ENCODE measurements around the gene PTPRK.
"Not testable (repeated sequence)": the region's sequence is repeated elsewhere in the genome, so short reads cannot be mapped to it uniquely, and the experiment has no call there.

PTPRK gene

DNA sequence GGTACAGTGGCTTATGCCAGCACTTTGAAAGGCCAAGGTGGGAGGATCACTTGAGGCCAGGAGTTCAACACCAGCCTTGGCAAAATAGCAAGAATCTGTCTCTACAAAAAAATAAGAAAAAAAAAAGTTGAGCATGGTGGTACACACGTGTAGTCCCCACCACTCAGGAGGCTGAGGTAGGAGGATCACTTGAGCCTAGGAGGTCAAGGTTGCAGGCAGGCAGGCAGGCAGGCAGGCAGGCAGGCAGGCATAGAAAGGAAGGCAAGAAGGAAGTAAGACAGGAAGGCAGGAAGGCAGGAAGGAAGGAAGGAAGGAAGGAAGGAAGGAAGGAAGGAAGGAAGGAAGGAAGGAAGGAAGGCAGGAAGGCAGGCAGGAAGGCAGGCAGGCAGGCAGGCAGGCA, 85.6 kb downstream of the PTPRK start:
- not testable (repeated sequence) for DNase-seq

DNA sequence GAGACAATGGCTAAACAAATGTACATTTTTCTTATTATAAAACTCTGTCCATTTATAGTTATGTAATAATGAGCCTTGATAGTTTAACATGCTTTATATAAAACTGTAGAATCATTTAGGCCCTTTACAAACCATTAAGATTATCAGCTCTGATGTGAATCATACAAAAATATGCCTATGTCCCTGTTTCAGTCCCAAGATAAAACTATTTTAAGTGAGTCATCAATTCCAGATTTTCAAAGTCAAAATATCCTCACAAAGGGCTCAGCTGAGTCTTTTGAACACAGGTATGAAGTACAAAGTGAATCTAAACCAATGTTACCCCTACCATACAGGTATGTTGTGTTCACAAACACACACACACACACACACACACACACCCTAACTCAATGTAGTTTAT, 88.0 kb downstream of the PTPRK start:
- no peak for DNase-seq

DNA sequence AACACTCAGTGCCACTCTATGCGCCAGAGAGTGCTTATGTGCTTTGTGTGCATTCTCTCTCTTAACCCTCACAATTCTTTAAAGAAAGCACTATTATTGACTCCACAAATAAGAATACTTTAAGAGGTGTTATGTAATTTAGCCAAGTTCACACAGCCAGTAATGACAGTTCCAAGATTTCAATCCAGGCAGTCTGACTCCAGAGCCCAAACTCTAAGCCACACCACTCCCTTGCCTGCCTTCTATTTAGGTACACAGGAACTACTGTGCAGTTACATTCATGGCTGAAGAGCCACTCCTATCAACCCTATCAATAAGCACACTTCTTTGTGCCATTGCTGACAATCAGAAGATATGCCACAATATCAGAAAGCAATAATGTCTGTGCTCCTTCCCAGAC, 93.3 kb downstream of the PTPRK start:
- no peak for DNase-seq

DNA sequence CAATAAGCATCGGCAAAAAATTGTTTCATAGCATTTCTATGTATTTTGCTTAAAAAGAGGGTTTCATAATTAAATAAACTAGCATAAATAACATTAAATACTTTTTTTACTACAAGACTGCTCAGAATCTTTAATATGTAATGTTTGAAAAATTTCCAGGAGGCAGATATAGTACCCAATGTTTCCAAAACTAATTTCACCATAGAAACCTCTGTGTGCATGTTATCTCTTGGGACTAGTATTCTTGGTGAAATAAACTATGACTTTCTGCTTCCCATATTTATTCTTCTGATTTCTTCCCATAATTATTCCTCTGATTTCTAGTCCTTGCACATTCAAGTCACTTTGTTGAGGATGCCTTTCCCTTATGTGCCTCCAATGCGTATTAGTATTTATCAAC, 94.5 kb downstream of the PTPRK start:
- no peak for DNase-seq

DNA sequence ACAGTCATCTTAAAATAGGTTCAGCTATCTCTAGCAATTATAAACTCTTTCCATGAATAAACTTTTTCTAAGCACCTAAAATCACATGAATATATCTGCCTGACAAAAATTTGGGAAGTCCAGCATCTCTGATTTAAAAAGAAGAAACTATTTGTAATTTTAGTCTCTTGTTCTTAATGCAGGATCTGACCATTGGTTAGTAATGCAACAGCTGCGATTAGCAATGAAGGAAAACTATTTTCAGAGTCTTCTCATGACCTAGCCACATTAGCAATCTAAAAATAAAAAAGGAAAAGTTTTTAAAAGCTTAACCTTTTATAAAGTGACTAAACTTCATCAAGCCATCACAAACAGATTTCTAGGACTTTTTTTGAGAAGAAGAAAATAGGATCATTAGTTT, 97.5 kb downstream of the PTPRK start:
- DNase-seq, result no peak

DNA sequence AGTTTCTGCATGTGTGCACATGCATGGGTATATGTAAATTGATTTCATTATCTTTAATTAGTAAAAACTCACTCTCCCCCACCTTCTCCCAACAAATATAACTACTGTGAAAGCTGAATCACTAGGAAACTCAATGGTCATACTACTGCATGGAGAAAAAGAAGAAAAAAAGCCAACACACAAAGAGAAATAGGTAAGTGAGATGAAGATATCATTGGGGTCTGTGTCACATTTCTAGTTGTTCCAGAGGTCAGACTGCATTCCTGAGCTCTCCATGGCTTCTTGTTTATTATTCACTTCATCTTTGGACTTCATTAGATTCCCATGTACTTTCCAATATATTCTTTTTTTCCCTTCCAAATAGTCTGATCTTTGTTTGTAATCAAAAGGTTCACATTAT, 98.2 kb downstream of the PTPRK start:
- no peak for DNase-seq

DNA sequence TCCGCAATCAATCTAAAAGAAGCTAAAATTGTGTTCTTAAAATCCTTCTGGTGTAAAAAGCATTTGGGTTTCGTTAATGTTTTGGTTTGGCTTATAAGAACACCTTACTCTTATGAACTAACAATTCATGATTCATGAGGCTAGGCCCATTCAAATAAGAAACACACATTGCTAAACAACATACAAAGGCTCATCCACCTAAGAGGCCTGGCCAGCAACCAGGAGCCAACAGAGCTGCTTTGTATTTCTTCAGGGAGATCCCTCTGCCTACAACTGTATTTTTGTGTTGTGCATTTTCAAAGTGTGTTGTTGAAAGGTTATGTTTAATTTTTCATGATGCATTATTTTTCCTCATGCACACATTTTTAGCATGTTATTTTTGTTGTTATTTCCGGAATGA, 98.6 kb downstream of the PTPRK start:
- DNase-seq, result no peak

DNA sequence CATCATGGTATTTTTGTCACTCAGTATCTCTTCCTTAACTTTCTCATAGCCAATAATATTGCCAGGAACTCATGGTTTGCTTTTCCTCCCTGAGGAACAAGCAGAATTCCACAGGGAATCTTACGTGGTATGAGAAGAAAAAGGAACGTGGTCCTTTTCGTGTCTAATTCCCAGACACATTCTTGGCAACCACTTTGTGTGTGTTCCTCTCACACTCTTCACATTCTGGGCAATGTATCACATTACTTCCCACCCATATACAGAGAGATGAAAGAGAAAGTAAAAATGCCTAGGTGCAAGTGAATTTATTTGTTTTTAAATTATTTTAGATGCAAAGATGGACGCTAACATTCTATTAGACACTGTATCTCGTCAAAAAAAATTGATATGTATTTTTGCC, 102.7 kb downstream of the PTPRK start:
- no peak for DNase-seq

DNA sequence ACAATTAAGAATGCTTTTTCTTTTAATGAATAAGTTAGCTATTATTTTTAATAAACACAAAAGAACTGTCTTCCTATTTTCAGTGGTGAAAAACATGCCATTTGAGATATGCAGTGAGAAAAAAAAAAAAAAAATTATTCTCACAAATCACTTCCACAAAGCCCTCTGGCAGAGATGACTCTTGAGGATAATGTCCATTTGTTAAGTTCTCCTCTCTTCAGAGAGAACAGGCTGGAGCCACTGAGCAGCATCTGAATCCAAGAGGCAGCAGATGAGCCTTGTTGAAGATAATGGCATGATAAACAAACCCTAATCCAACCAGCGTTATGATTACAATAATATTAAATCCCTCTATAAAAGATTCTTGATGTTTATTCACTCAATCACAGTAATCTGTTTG, 105.0 kb downstream of the PTPRK start:
- DNase-seq, result peak; percentile 4

DNA sequence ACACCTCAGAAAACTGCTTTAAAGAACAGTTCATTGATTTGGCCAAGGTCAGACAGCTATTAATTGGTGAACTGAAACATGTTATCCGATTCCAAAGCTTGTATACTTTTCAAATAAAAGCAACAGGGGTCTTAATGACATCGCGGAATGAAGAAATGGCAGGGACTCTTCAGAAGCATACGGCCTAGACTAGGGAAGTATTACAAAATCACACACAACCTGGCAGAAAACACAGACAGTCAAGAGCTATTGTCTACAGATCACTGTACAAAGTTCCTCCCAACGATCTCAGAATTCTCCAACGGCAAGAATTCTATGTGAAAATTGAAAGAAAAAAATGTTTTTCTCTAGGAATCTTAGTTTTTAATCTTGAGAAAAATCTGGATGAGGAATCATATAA, 105.5 kb downstream of the PTPRK start:
- no peak for DNase-seq

DNA sequence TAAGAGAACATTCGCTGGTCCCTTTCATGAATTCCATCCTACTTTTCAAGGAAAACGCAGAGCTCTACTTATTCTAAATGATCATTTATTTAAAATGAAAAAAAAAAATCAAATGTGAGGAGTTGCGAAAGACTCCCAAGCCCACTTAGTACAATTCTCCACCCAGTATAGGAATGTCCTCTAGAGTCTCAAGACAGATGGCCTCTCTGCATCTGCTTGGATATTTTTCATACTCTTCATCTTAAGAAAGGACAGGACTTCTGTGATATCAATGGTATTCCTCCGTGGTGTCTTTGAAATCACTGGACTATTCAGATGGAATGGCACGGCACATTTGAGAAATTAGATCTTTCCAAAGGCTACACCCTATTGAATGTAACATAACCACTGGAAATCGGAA, 107.1 kb downstream of the PTPRK start:
- DNase-seq, result no peak

DNA sequence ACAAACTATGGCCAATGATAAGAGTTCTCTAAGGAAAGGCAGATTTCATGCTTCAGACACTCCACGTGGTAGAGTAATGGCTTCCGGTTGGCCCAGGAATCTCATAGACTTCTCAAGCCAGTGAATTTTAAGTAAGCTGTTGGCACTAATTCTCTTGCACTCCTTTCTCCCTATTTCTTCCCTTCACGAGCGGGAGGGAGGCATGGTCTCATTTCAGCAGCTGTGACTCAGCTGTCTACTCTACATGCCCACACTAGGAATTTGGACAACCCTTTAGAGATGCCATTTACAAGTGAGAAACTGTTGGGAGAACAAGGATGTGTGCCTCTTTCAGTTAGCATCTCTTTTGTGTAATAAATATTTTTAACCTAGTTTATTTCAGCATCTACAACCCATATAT, 107.7 kb downstream of the PTPRK start:
- DNase-seq, result no peak

DNA sequence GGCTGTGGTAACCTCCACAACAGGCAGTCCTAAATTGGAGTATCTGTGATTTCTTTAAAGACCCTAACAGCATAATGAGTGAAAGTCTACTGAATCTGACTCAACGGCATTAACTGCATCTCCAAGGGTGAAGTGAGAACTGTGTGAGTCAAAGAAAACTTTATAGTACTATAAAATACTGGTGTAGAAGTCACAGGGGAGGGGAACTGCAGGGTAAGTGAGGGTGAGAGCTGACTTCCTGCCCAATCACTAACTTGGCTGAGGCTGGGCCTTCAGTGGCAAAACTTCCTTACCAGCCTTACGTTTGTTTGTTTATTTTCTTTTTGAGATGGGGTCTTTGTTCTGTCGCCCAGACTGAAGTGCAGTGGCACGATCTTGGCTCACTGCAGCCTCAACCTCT, 109.8 kb downstream of the PTPRK start:
- no peak for DNase-seq

DNA sequence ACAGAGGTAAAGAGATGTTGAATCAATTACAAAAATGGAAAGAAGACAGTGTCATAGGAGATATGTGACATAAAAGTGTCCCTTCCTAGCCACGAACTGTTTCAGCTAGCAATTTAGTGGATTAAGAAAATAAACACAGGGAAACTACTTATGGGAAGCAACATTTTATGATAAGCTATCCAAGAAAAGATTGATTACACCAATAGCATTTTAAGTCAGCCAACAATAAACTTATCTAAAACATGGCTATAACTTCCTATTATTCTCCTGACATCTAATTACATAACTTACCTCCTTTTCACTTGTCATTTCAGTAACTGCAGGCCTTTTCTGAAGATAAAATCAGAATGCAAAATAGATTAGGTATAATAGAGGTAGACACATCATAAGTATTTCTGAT, 111.4 kb downstream of the PTPRK start:
- DNase-seq, result no peak

DNA sequence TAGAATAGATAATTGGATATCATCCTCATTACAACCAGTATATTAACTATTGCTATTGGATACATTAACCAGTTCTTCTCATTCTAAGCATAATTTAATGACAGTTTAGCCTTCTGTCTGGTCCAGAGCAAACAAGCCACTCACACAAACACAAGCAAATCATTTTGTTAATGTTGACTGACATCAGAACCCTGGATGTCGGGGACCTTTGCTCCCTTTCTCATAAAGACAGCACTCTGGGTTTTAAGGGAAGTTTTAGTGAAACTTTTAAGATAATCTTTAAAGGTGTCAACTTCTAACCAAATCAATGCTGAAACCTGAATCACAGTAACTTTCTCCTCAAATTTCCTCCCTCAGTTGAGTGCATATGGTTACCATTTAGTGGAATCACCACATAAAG, 113.9 kb downstream of the PTPRK start:
- no peak for DNase-seq

DNA sequence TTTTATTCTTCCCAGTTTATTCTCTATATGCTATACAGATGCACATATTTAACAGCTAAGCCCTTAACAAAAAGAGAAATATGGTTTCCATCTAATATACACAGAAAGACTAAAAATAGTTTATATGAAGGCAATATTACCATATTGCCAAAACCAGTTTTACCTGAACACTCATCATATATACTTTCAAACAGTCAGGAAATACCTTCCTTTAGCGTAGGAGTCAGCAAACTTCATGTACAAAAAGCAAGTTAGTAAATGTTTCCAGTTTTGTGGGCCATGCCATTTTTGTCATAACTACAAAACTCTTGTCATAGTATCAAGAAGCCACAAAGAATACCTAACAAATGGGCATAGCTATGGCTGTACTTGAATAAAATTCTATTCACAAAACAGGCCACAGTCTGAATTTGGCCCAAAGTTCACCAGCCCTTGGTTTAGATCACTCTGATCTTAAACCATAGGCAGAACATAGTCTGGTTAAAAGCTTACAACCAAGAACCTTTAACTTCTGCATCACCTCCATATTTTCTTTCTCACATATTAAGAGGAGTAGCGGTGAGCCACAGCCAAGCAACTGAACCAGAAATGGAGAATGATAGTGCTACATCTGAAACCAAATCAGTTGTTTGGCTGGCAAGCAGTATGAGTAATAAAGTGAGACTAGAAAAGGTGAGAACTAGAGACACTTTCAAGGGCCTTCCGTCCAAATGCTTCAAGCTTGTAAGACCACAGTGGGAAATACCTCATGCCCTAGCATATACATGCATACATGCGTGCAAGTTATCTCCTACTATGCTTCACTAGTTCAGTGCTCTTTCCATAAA, 116.6 kb downstream of the PTPRK start:
- no peak for DNase-seq

DNA sequence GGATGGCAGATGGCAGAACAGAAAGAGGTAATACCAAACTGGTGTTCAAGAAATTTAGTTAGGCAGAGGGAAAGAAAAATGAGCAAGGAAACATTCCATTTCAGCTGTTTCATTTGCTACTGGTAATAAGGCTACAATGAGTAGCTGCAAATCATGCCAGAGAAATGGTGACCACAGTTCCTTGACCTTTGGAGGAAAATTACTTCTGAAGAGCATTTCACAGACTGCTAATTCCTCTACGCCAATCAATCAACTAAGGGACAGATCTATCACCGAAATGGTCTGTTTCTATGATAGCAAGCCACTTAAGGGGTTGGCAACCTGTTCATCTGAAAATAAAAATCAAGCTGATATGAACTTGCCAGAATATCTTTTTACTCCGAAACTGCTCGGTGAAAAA, 119.5 kb downstream of the PTPRK start:
- no peak for DNase-seq

DNA sequence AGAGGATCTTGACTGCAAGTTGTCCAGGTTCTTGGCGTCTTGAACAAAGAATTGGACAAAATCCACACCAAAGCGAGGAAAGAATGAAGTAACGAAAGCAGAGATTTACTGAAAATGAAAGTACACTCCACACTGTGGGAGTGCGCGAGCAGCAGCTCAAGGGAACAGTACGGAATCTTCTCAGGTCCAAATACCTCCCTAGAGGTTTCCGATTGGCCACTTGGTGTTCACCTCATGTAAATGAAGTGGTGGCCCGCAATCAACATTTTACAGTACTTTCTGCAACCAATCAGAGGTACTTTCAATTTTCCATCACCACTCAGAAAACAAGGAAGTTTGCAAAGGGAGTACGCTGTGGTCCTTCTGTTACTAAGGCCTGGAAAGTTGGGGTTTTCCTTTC, 122.4 kb downstream of the PTPRK start:
- no peak for DNase-seq

DNA sequence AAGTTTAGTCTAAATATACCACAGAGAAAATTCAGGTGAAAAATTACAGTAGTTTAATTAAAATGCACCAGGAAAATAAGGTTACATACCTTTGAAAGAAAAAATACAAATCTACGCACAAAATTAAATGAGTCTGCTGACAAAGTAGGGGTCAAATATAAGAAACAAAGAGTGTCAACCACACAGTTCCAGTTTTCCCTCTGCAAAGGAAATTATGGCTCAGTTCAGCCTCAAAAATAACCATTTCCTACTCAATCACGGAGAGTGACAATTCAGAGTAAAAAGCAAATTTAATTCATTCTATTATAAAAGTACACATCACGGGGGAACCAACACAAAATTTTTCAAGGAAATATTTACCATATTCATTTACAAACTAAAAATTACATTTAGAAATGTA, 124.8 kb downstream of the PTPRK start:
- no peak for DNase-seq

DNA sequence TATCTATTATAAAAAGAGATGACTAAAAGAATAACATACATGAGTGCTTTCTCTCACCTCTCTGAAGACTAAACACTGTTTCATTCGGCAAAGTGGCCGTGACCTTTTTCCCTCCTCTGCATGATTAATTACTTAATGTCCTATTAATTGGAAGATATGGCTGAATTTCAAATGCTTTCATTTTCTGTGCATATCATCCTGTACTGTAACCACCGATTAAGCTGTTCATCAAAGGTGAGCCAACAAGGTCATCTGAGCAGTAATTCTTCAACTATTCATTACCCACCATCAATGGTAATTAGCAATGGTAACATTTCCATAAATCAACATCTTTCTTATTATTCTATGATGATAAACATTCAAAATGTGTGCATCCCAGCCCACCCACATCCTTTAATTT, 125.2 kb downstream of the PTPRK start:
- no peak for DNase-seq

DNA sequence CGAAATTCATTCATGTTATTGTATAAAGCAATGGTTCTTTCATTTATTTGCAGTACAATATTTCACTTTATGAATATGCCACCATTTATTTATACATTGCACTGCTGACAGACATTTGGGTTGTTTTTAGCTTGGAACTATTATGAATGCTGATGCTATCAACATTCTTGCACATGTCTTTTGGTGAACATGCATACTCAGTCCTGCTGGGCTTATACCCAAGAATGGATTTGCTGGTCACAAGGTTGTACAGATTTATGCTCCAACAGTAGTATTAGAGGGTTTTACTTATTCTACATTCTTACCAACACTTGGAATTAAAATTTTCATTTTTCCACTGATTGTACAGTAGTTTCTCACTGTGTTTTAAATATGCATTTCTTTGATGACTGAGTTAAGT, 126.2 kb downstream of the PTPRK start:
- DNase-seq, result no peak

DNA sequence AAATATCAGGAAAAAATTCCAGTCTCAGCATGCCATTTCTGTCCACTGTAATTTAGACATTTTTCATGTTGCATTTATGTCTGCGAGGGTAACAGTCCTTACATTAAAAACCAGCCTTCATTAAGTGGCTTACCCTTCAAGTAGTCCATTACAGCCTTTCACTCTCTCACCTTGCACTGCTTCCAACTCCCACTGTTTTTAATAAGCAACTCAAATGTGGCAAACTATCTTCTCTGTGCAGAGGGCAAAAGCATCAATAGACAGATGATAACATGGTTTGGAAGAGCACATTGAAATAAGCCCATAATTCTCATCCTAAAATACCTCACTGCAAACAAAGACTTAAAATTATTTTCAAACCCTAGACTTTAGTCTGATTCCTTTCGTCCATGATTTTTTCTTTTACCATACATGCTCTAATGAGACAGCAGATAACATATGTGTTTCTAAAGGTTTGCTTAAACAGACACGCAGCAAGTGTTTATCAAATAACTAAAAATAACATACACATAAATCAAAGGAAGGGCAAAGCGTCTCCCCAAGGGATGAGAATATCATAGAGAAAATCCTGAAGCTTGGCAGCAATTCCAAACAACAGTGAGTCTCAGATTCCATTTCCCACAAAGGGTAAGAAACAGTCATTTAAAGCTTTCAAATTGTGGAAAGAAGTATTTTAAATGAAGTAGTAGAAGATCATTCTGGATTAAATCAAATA, 130.4 kb downstream of the PTPRK start:
- DNase-seq, result peak; percentile 0

DNA sequence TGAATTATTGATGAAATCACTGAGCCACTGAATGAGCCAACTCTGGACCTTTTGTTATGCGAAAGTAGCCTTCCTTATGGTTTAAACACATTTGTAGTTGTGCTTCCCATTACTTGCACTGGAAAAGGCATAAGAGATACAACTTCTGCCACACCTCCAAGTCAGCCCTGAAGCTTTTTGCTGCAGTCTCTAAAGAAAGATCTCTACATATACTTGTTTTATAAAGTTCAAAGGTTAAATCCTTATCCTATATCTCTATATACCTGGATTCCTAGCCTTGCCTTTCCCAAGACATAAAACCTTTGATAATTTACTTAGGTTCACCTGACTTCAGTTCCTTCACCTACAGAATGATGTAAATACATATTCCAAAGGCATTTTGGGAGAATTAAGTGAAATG, 132.0 kb downstream of the PTPRK start:
- DNase-seq, result no peak

DNA sequence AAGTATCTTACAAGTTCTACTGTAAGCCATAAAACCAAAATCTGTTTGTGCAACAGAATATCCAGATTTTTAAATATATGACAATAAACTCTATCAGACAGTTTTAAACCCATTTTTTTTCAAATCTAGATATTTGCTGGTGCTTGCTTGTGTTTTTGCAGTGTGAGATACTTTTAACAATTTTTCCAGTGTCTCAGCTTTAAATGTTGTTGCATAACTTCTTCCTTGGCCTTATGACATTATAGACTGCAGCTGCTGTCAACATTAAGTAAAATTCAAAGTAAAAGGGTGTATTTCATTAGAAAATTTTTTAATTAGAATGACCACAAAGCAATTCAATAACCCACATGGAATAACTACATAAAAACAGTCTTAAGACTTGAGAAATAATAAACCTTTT, 139.5 kb downstream of the PTPRK start:
- no peak for DNase-seq

DNA sequence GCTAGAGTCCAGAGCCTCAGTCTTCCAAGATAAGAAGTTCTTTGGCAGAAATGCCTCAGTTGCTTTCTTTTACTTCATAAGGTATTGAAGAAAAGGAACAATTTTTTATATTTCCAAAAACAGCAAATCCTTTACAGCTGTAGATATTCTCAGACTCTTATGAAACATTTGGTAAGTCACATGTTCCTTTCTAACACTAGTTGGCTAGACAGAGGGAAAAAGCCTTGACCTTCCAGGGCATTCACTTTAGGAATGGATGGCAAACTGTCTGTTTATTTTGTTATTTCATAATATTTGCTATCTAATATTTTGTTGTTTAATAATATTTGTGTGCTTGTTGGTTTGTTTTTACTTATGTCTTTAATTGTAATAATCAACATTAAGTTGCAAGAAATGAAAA, 140.8 kb downstream of the PTPRK start:
- DNase-seq, result no peak
